ENCODE measurements around the gene IL1RL1. TPM values are rescaled to one million over a fixed set of nuclear protein-coding genes. Genes with fewer than 3 reads are reported as not detected.
"Not testable (repeated sequence)": the region's sequence is repeated elsewhere in the genome, so short reads cannot be mapped to it uniquely, and the experiment has no call there.

IL1RL1 gene
- total RNA-seq, 1 donor from 2014 or later: not detected

- Mint-ChIP-seq H3K27me3 (ENCODE audit: low read depth) (no peaks in the 10 kb centered on the region), H3K4me1 (no peaks in the 10 kb centered on the region), H3K4me3 (no peak overlapping the region), H3K27ac (ENCODE audit: unreplicated experiment) (no peak overlapping the region), H3K36me3 (ENCODE audit: low read depth) (no peaks in the 10 kb centered on the region), H3K9me3 (peaks cover 4% of the 10 kb centered on the region)
- TF ChIP-seq, protein P1, sequence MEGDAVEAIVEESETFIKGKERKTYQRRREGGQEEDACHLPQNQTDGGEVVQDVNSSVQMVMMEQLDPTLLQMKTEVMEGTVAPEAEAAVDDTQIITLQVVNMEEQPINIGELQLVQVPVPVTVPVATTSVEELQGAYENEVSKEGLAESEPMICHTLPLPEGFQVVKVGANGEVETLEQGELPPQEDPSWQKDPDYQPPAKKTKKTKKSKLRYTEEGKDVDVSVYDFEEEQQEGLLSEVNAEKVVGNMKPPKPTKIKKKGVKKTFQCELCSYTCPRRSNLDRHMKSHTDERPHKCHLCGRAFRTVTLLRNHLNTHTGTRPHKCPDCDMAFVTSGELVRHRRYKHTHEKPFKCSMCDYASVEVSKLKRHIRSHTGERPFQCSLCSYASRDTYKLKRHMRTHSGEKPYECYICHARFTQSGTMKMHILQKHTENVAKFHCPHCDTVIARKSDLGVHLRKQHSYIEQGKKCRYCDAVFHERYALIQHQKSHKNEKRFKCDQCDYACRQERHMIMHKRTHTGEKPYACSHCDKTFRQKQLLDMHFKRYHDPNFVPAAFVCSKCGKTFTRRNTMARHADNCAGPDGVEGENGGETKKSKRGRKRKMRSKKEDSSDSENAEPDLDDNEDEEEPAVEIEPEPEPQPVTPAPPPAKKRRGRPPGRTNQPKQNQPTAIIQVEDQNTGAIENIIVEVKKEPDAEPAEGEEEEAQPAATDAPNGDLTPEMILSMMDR (conservative IDR thresholded peaks at IDR 0.05): no peak
- DNase-seq (ENCODE audit: low read depth, low spot score): no peak
These were observed 7.1 kb downstream of the IL1RL1 start for GRCh38 chr2:102318437-102318836.

DNA sequence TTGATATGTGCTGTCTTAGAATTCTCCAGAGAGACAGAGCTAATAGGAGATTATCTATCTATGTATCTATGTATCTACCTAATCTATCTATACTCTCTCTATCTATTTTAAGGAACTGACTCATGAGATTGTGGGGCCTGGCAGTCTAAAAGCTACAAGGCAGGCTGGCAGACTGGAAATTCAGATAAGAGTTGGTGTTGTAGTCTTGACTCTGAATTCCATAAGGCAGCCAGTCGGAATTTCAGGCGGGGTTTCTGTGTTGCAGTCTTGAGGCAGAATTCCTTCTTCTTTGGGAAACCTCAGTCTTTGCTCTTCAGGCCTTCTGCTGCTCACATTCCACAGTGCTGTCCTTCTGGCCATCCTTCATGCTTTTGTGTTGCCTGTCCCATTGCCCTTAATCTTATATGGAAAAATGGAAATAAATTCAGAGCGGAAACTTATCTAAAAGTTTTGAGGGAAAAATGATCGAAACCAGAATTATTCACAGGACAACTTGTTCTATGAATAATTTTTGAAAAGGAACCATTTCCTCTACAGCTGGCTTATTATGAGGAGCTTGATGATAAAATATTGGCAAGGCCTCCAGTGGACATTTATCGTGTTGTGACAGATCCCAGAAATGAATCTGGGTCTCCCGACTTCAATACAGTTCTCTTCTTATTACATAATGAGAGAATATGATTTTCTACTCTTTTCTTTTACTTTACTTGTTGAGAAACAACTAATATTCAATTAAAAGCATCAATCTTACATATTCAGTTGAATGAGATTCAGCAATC, 10.8 kb downstream of the IL1RL1 start:
- no peak for DNase-seq (ENCODE audit: low read depth, low spot score)
- no peak overlapping the region for H3K27ac Mint-ChIP-seq (ENCODE audit: unreplicated experiment)
- H3K36me3 Mint-ChIP-seq (ENCODE audit: low read depth): peaks cover 5% of the 10 kb centered on the region
- H3K9me3 Mint-ChIP-seq: peaks cover 7% of the 10 kb centered on the region
- TF ChIP-seq, protein P1 (conservative IDR thresholded peaks at IDR 0.05): no peak
- H3K27me3 Mint-ChIP-seq (ENCODE audit: low read depth): peaks cover 8% of the 10 kb centered on the region
- H3K4me1 Mint-ChIP-seq: no peaks in the 10 kb centered on the region
- H3K4me3 Mint-ChIP-seq: no peak overlapping the region

GRCh38 chr2:102324914-102325313, 13.6 kb downstream of the IL1RL1 start:
- DNase-seq (ENCODE audit: low read depth, low spot score); H3K27ac Mint-ChIP-seq (ENCODE audit: unreplicated experiment); H3K9me3 Mint-ChIP-seq; H3K36me3 Mint-ChIP-seq (ENCODE audit: low read depth); H3K4me1 Mint-ChIP-seq; H3K4me3 Mint-ChIP-seq: not testable (repeated sequence)
- peaks cover 13% of the 10 kb centered on the region for H3K27me3 Mint-ChIP-seq (ENCODE audit: low read depth)

DNA sequence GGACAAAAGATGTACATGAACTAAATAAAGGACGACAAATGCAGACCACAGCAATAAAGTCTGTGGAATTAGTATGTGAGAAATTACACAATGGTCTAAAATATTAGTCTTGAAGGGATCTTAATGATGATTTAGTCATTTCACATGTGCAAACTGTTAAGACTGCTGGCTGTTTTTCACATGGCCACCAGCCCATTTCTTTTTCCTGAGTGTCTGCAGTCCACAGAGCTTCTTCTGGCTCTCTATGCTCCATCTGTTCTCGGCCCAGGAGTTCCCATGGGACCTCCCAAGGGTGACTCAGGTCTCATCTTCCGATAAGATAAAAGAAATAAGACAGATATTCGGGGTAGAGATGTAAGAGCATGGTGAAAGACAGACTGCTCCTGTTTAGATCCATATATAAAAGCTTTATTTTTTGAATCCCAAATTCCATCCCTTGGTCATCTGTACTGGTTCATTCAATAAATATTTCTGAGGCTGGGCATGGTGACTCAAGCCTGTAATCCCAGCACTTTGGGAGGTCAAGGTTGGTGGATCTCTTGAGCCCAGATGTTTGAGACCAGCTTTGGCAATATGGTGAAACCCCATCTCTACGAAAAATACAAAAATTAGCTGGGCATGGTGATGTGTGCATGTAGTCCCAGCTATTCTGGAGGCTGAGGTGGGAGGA, 20.1 kb downstream of the IL1RL1 start:
- H3K27ac Mint-ChIP-seq (ENCODE audit: unreplicated experiment): no peak overlapping the region
- no peak for DNase-seq (ENCODE audit: low read depth, low spot score)
- no peaks in the 10 kb centered on the region for H3K4me1 Mint-ChIP-seq
- H3K4me3 Mint-ChIP-seq: no peak overlapping the region
- peaks cover 10% of the 10 kb centered on the region for H3K27me3 Mint-ChIP-seq (ENCODE audit: low read depth)
- peaks cover 6% of the 10 kb centered on the region for H3K9me3 Mint-ChIP-seq
- H3K36me3 Mint-ChIP-seq (ENCODE audit: low read depth): no peaks in the 10 kb centered on the region
- TF ChIP-seq, protein P1 (conservative IDR thresholded peaks at IDR 0.05): no peak

DNA sequence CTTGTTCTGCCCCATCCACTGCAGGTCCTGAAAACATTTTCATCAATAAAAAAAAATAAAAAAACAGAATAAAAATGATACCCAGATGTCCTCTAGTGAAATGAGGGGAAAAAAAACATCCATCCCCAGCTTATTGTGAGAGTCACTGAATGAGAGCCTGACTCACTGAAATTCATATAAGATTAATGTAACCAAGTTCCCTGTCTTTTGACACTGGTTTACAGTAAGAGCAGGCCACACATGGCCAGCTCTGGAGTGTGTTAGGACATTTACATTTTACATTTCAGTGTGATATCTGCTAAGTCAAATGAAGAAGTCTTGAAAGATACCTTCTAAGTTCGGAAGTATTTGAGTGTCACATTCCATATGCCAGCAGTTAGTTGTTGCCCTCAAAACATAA, 23.1 kb downstream of the IL1RL1 start:
- TF ChIP-seq, protein P1 (conservative IDR thresholded peaks at IDR 0.05): no peak
- H3K27me3 Mint-ChIP-seq (ENCODE audit: low read depth): no peaks in the 10 kb centered on the region
- H3K4me1 Mint-ChIP-seq: no peaks in the 10 kb centered on the region
- H3K27ac Mint-ChIP-seq (ENCODE audit: unreplicated experiment): no peak overlapping the region
- H3K4me3 Mint-ChIP-seq: no peak overlapping the region
- H3K9me3 Mint-ChIP-seq: peaks cover 6% of the 10 kb centered on the region
- H3K36me3 Mint-ChIP-seq (ENCODE audit: low read depth): no peaks in the 10 kb centered on the region
- DNase-seq (ENCODE audit: low read depth, low spot score): no peak

DNA sequence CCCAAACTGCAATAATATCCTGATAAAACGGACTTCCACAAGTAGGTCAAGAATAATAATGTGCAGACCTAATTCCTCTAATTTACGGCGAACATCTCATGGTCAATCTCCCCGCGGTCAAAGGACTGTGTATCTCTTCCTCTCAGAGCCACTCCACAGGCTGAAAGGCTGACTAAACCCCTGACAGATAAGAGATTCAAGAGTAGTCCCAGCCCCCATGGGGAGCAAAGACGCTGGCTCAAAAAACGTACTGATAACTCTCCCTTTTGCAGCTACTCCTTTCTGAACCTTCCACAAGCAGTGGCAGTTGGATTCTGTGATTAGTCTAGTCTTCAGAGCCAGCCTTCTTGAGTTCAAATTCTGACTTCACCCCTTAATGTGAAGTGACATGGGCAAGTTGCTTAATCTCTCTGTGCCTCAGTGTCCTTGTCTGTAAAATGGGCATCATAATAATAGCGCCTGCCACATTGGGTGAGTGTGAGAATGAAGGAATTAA, 24.6 kb downstream of the IL1RL1 start:
- Mint-ChIP-seq H3K36me3 (ENCODE audit: low read depth) (no peaks in the 10 kb centered on the region), H3K27ac (ENCODE audit: unreplicated experiment) (no peak overlapping the region), H3K4me3 (no peak overlapping the region), H3K27me3 (ENCODE audit: low read depth) (peaks cover 3% of the 10 kb centered on the region), H3K9me3 (peaks cover 6% of the 10 kb centered on the region), H3K4me1 (no peaks in the 10 kb centered on the region)
- TF ChIP-seq, protein P1 (conservative IDR thresholded peaks at IDR 0.05): no peak
- DNase-seq (ENCODE audit: low read depth, low spot score): no peak
